GM04504 (cell line): ENCODE results near the gene PLEKHA6.
A peak's percentile ranks its signal among the peaks of the same experiment; 100 is the strongest.

Experiments
- DNase-seq: peaks from one replicate; pipeline ENCODE4 v3.0.0-alpha.2; 2012; ENCODE audit warnings: low read depth

The PLEKHA6 gene

DNA sequence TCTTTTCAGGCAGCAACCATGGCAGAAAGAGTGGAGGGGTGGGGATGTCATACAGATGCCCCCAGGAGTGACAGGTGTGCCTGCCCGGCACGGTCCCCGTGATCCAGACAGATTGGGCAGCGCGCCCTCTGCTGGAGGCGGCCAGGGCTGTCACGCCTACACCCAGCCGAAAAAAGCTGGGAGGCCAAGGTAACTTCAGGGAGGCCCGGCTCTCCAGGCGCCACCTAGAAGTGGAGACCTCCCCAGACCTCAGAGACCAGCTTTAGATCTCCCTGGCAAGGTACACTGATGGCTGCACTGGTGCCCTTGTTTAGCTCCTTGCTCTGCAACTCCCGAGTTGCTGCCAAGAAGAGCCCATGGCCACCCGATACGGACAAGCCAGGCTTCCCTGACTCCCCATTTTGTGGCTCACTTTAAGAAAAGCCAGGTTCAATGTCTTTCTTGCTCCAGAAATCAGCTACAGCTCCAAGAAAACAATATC lies 152.6 kb downstream of the PLEKHA6 start:
- DNase-seq, result no peak

DNA sequence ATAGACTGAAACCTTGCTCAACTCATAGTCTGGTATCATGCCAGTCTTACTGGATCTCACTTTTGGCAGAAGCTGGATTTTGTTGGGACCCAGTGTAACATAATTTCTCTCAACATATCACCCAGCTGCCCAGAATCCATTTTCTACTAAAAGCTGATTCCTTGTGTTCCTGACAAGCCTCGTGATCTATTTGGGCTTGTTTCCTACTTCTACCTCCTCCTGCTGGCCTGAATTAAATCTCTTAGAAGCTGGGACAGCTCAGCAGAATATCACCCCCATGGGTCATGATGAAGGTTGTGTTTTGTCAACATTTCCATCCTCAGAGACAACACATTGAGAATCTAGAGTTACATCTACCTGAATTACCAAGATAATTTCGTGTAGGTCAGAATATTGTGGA lies 153.6 kb downstream of the PLEKHA6 start:
- no peak for DNase-seq

DNA sequence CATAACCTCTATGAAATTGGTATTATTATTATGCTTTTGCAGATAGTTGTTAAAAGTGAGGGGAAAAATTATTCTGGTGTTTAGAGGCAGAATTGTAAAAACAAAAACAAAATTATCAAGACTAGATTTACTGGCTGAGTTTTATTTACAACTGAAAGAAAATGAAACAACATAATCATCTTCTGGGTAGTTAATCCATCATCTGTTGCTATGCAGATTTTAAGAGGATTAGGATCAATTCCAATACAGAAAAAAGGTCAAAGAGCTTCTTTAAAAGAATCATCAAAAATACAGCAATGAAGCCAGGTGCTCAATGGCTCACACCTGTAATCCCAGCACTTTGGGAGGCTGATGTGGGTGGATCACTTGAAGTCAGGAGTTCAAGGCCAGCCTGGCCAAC lies 154.2 kb downstream of the PLEKHA6 start:
- DNase-seq, result no peak

DNA sequence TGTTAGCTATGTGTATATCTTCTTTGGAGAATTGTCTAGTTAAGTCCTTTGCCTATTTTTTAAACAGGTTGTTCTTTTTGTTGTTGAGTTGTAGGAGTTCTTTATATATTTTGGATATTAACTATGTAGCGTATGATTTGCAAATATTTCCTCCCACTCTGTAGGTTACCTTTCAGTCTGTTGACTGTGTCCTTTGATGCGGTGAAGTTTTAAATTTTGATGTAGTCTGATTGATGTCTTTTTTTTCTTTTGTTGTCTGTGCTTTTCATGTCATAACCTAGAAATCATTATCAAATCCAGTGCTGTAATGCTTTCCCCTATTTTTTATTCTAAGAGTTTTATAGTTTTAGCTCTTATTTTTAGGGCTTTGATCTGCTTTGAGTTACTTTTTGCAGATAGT lies 154.8 kb downstream of the PLEKHA6 start:
- DNase-seq, result no peak

DNA sequence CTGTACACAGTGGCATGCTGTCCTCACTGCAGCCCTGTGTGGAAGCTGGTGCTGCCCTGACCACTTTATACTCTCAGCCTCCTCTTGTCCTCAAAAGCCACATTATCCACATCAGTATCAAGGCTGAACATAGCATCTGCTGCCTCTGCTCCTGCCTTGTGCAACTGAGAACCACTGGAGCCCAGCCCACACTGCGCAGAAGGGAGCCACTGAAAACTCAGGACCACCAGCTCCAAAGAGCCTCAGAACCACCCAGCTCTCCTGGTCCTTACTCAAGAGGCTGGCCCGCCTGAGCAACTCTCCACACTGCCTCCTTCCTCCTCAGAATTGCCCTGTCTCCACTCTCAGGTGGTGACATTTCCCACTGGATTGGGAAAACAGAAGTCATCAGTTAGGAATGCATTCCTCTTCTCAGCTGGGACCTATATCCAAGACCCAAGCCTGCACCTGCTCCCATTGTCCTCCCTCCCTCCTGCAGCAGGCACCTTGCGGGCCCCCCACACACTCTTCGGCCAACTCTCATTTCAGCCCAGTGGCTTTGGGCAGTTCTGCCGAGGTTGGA lies 156.4 kb downstream of the PLEKHA6 start:
- no peak for DNase-seq

DNA sequence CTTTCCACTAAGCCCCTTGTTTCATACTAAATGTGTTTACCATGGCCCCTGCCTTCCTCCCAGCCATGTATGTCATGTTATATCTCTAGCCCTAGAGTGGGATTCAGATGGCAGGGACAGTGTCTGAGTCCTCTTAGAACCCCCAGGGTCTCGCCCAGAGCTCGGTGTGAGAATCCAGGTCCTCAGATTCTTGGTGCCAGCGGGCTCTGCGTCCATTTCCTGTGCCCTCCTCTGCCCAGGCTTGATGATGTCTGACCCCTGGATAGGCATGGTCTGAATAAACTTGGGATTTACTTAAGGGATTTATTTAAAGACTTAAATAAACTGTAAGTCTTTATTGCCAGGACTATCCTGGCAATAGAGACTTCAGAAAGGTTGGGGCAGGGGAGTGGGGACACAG lies 157.2 kb downstream of the PLEKHA6 start:
- DNase-seq, result no peak

DNA sequence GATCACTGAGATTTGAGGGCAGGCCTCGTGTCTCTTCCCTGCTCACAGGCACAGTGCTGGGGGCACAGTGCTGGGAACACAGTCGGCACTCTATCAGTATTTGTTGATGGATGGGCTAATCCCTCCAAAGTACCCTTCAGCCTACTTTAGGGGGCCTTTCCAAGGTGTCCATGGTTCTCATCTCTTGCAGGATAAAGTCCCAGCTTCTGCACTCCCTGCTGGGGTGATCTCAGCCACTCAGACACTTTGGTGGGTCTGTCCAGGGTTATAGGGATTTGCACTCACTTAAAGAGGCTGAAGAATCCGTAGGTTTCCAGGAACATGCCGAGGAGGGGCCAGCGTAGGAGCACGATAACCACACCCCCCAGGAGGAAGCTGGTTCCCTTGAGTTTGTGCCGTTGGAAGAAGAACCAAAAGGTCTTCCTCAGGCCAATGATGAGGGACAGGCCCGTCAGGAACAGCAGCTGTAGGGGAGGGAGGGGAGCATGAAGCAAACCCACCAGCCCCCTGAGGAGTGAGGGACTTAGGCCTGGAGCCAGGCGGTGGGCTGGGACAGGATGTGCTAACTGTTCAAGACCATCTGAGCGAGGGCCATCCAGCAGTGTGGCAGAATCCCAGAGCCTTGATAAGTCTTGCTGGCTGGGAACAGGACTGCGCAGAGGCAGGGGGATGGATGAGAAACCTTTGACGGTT lies 158.2 kb downstream of the PLEKHA6 start:
- DNase-seq, result no peak

DNA sequence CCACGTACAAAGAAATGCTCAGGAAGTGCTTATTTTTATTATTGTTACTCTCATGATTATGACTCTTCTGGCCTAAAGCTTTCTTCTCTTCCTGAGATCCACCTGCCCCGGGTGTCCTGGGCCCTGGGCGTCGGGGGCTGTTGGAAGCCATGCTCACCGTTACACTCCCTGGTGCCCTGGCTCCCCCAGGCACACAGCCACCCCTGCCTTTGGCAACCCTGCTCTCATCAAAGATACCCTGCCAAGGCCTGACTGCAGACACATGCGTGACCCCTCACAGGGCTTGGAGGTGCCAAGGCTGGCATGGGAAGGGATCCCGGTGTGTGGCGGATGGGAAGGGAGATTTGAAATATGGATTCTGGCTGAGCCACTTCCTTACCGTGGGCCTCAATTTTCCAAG lies 160.2 kb downstream of the PLEKHA6 start:
- no peak for DNase-seq

DNA sequence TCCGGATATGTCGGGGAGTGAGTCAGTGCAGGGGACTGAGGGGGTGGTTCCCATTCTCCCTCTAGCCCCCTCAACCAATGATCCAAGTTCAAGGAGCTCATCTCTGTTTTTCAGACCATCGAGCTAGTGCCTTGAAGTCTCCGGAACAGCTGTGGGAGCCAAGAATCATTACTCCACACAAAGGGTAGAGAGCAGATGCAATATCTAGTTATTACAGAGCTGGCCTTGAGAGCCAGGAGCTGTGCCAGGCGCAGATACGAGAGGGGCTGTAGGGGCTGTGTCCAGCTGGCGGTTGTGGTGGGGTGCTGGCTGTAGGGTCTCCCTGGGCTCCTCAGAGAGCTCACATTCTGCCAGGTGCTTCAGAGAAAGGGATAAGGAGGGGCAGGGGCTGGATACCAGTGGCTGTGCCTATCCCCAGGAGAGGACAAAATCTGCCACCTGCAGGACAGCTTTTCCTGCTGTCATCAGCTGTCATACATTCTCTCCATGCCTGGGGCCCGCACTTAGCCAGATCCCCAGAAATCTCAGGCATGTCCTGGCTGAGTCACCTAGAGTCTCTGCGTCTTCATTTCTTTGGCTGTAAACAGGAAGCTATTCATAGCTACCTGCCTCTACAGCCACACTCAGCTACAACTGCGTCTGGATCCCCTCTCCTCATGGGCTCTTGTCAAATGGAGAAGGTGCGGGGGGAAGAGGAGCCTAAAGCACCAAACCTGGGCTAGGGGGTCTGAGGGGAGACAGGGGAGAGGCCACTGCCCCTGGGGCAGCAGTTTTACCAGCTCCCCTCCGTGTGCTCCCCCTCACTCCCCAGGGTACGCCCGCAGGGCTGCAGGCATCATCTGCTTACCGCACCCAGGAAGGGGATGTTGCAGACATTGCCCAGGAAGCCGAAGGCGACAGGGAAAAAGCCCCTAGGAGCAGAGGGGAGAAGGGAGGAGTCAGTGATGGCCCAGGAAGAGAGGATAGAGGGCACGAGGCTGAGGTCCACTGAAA lies 161.1 kb downstream of the PLEKHA6 start:
- DNase-seq, result peak; percentile 42

DNA sequence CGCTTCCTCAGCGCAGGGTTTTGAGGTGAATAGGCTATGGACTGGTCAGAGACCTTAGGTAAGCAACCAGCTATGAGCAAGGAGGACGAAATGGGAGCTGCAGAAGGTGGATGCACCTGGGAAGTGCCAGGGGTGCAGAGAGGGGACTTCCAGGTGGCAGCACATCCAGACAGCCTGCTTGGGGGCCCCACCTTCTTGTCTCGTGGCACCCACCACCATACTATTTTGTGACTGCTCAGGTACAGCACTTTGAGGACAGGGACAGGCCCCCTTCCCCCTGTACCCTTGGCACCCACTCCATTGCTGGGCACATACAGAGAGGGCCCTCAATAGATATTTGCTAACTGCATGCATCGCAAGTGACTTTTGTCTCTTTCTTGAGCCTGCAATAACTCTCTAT lies 162.7 kb downstream of the PLEKHA6 start:
- DNase-seq, result no peak

DNA sequence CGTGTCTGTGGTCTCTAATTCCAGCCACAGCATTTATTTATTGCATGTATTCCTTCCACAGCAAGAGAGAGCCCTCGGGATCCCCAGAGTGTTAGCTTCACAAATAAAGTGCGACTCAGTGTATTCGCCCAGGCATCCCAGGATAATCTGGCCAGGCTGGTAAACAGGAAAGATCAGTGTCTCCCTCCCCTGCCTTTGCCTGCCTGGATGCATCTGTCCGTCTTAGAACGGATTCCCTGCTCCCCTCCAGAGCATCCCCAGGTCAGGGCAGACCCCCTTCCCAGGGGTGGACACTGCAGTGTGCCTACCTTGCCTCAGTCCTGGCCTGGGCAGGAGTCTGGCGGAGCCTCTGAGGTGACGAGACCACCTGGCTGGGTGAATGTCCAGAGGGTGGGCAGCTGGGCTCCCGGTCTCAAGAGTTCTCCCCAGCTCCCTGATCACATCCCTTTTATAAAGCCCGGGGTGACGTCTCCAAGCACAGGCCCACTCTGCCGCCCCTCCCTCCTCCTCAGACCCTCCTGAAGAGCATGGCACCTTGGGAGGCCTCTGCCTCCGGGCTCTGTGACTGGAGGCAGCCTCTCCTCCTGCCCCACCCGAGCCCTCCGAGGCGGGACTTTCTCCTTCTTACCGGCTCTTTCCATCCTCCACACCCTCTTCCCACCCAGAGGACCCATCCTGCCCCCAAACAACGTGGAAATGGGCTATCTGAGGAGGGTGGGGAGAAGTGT lies 163.5 kb downstream of the PLEKHA6 start, which contains the start of gene KISS1:
KISS1 (minus strand) TSS at position 424 of the 728 bp plus-strand sequence. CDS start 3,615 bp downstream, outside the sequence.
- no peak for DNase-seq

DNA sequence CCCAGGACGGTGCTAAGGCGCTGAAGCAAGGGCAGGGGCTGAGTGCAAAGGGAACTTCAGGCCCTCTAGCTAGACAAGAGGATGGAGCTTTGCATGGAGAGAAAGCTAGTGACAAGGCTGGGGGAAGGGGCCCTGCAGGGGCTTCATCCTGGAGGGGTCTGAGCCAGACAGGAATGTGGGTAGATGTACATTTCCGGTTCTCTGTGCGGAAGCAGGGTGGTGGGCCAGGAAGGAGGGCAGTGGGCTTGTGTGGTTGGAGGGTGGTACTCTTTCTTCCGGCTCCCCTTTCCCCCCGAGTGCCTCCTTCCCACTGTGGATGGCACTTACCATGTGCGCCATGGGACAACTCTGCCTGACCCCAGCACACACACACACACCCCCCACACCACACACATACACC lies 165.0 kb downstream of the PLEKHA6 start:
- no peak for DNase-seq

DNA sequence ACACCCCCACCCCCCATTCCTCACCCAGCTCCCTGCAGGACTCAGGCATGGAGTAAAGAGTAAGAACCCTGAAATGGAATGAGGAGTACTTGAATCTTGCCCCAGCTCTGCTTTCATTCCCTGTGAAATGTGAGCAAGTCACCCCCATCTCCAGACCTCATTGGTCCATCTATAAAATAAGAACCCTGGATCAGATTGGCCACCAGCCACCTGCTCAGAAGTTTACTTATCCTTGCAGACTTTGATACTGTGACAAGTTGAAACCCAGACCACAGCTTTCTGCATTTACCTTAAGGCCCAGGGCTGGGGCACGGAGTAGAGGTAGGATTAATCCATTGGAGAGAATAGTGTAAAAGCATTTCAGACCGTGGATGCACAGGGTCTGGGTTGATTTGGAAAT lies 165.6 kb downstream of the PLEKHA6 start:
- DNase-seq, result no peak

DNA sequence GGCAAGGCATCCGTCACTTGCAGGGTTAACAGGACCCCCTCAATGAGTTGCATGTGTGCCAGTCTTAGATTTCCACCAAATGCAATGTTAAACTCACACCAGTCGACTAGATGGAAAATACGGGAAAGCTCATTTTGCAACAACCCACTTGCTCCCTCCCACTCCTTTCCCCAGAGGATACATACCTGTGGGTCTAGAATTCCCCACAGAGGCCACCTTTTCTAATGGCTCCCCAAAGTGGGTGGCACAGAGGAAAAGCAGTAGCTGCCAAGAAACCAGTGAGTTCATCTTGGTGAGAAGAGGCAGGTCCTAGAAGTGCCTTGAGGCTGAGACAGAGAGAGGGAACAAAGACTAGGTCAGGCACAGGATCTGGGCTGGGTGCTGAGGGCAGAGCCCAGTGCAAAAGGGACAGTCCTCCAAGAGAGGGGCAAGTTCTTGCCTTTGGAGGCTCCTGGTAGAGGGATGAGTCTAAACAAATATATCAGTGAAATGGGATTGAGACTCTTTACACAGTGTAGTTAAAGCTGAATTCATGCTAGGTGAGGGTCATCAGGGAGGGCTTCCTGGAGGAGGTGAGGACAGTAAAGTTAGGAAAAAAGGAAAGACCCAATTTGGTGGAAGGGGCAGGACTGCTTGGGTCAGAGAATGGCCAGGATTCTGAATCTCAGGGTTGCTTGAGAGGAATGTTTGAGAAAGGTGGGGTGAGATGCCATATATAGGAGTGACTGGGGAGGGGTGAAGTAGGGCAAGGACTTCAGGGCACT lies 167.0 kb downstream of the PLEKHA6 start:
- no peak for DNase-seq

DNA sequence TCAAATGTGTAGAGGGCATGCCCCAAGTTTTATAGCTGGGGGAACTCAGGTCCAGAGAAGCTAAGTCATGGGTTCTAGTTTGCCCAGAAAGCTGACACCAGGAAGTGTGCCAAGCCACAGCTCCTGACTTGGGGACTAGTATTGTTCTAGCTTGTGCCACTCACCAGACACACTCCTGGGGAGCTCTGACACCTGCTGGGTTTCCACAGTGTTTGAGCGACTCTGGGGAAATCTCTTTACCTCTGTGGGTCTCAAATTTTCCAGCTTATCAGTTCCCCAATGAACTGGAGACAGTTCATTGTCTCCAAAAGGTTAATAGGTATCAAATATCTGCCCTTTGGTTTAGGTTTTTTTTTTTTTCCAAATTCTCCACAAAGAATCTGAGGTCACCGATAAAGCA lies 167.7 kb downstream of the PLEKHA6 start:
- no peak for DNase-seq

DNA sequence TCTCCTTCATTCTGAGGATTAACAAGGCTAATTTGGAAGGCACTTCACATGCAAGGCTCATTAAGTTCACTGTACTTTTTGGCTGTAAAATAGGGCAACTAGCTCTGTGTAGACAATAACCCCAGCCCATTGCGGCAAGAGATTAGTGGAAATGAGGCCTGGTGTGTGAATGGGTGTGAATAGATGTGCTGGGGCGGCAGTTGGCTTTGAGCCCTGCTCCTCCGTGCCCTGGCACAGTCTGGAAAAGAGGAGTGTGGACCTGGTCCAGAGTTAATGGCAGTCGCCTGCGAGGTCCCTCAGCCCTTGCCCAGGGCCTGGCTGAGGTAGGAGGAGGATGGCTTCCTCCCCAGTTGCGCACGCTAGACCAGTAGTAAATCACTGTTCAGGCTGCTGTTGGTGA lies 168.3 kb downstream of the PLEKHA6 start:
- no peak for DNase-seq

DNA sequence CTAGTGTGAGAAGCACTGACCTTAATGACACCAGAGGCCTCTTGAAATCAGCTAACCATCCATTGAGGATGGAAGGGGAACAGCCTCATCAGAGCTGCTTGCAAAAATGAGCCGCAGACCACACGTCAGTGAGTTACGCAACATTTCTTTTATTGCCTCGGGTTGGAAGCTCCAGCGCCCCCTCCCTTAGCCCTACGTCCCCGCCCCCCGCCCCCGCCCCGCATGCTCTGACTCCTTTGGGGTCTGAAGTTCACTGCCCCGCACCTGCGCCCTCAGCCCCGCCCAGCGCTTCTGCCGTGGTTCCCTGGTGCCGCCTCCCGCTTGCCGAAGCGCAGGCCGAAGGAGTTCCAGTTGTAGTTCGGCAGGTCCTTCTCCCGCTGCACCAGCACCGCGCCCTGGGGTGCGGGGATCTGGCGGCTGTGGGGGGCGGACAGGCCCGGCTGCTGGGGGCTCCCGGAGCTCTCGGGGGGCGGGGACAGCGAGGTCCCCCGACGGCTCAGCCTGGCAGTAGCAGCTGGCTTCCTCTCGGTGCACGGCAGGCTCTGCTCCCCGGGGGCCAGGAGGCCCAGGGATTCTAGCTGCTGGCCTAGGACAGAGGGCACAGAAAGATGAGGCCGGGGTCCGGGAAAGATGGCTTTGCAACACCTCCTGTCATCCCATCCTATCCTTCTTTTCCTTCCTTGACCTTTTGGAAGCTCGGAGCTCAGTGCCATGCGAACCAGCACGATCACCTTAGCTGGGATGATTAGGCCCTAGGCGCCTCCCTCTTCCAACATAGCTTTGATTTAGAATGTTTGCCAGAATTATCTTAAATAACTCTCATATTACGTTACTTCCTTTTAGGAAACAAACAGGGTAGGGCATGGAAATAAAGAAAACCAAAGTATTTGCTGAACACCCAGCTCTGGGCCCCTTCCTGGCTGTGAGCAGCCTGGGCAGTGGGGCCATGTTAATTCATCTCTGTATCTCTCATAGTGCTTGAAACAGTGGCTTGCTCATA lies 169.2 kb downstream of the PLEKHA6 start:
- DNase-seq, result no peak

DNA sequence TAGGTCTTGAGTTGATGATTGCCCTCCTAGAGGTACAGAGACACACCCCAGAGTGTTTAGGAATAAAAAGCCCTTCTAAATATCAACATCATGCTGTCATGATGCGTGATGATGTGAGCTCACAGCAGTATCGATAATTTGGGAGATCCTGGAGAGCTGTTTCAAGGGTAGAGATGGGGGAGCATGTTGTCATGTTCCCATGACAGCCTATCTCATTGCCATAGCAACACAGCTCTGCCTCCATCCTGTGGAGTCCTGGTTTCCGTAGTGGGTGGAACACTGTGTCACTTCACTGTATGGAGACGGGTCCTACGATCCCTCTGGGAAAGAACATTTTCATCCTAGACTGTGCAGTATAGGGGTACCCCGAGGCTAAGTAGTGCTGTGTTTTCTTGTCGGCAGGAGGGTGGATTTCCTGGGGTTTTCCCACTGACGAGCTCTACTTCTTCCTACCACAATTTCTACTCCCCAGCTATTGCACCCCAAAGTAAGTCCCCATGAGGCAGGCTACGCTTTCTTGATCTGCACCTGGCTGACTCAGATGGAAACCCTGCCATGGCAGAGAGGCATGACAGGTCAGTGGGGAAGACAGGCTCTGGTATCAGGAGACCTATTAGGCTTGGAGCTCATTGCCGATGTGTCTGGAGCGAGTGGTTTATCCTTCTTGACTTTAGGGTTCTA lies 170.6 kb downstream of the PLEKHA6 start:
- DNase-seq, result no peak

DNA sequence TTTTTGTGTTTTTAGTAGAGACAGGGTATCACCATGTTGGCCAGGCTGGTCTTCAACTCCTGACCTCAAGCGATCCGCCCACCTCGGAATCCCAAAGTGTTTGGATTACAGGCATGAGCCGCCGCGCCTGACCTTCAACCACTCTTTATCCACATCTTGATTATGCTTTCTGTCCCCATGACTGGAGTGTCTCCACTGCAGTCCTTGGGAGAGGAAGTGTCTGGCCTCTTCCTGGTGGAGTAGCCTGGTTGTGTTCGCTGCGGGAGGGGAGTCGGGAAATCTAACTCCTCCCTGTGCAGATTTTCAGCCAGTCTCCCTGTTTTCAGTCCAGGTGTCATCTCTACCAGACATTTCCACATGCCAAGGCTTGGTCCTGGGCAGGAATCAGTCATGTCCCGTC lies 173.1 kb downstream of the PLEKHA6 start:
- DNase-seq, result no peak
